Lung (tissue), 12 donors: ENCODE results near the gene CTSE. TPM values are rescaled to one million over a fixed set of nuclear protein-coding genes. Genes with fewer than 3 reads are reported as not detected.

Source experiments
- ATAC-seq: fragments of 200-7000 bp; cut with Tn5 transposase; one replicate; pipeline ENCODE4 v1.9.1; 2020; ENCODE audit warnings: moderate number of reproducible peaks; ENCODE audit not compliant: insufficient read depth, low FRiP score
- DNase-seq, 3 donors: peaks; one replicate each; pipeline ENCODE4 v3.0.0-alpha.2; 2013 to 2017
- H3K27ac ChIP-seq, 2 donors: one replicate each; pipeline ENCODE4 v1.5.1; 2013; ENCODE audit warnings: mild to moderate bottlenecking in 2 of 2, moderate library complexity in 2 of 2, control low read depth in 1 of 2, inconsistent platforms in 1 of 2, low read depth in 1 of 2, low read length in 1 of 2
- H3K27me3 ChIP-seq, 3 donors: one replicate each; pipeline ENCODE4 v1.5.1; 2013; ENCODE audit warnings: low read length in 2 of 3; ENCODE audit not compliant: control insufficient read depth in 3 of 3, insufficient read depth in 3 of 3
- H3K36me3 ChIP-seq, 4 donors: one replicate each; pipeline ENCODE4 v1.5.1; 2013; ENCODE audit warnings: low read length in 4 of 4, mild to moderate bottlenecking in 1 of 4, moderate library complexity in 1 of 4; ENCODE audit not compliant: control insufficient read depth in 4 of 4, insufficient read depth in 4 of 4
- H3K4me1 ChIP-seq, 5 donors: one replicate each; pipeline ENCODE4 v1.5.1; 2013; ENCODE audit warnings: low read length in 5 of 5, mild to moderate bottlenecking in 2 of 5, moderate library complexity in 1 of 5; ENCODE audit not compliant: control insufficient read depth in 5 of 5, insufficient read depth in 5 of 5
- H3K4me3 ChIP-seq: one replicate; pipeline ENCODE4 v1.5.1; 2013; ENCODE audit warnings: mild to moderate bottlenecking, control low read depth, moderate library complexity
- H3K9ac ChIP-seq, 2 donors: one replicate each; pipeline ENCODE4 v1.5.1; 2013; ENCODE audit warnings: low read length in 2 of 2, control low read depth in 1 of 2; ENCODE audit not compliant: insufficient read depth in 1 of 2
- H3K9me3 ChIP-seq, 4 donors: one replicate each; pipeline ENCODE4 v1.5.1; 2013; ENCODE audit warnings: low read length in 3 of 4, mild to moderate bottlenecking in 1 of 4, moderate library complexity in 1 of 4; ENCODE audit not compliant: control insufficient read depth in 4 of 4, insufficient read depth in 3 of 4
- WGBS, 2 donors: extraction: QIAGEN DNeasy Blood & Tissue Kit; methylation state at CpG; one replicate each; pipeline ENCODE4 v1.1.7; 2013; 5-methylcytosine and 5-hydroxymethylcytosine counted together
- polyA plus RNA-seq, 2 donors: library from polyadenylated mRNA; stranded (reverse); fragments of 200-250 nt; gene quantifications; one replicate each; pipeline ENCODE4 v1.2.1, GENCODE V29; 2013
- total RNA-seq, 2 donors: library from RNA; depleted of rRNA in 1 of 2; stranded (reverse); fragments of >200 nt in 1 of 2; gene quantifications; one replicate each; pipeline ENCODE4 v1.2.1, GENCODE V29; 2014 to 2021
- TF ChIP-seq, protein P1 (sequence below): IDR thresholded peaks from 2 replicates; pipeline ENCODE4 v1.5.1; 2012; ENCODE audit warnings: mild to moderate bottlenecking; ENCODE audit errors: control extremely low read depth, extremely low read depth
- donor health status: control.
- donor health status: control.
- donor health status: Bipolar disorder and iron deficiency.
- donor health status: healthy.
- donor health status: DM: yes; HTN: yes; CAD: no.

Gene CTSE
- total and polyA plus RNA-seq, 4 donors, result 14.6 to 189 (median 95.7) TPM

DNA sequence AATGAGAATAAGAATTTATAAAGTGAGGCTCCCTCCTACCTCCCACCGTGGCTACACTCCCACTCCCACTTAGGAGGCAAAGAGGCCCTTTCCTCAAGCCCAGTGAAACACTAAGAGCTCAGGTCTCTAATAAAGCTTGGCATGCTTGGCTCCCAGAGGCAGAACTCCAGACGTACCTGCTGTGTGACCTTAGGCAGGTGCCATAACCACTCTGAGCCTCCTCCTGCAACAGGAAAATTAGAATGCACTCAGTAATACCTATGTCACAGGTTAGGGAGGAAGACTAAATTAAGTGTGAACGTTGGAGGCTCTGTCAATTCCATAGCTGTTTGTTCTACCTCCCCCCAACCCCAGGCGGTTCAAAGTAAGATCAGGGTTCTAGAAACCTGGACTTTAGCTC, 63.9 kb downstream of the CTSE start:
- no peaks in the 10 kb centered on the region for H3K27me3 ChIP-seq

More for the DNA sequence above, 63.9 kb downstream of the CTSE start:
- H3K4me3 ChIP-seq, result no peak overlapping the region
- H3K27ac ChIP-seq, result no peak overlapping the region
- no peaks in the 10 kb centered on the region for H3K36me3 ChIP-seq
- H3K9ac ChIP-seq, result no peak overlapping the region
- DNase-seq, result no peak
- no peaks in the 10 kb centered on the region for H3K9me3 ChIP-seq
- 81 to 89% methylated on average over 4 of the region's 4 CpGs for WGBS, 2 donors
- H3K4me1 ChIP-seq, result peaks cover 0 to 19% (median 16%) of the 10 kb centered on the region in 5 donors
- no peak for ATAC-seq
- TF ChIP-seq, protein P1, sequence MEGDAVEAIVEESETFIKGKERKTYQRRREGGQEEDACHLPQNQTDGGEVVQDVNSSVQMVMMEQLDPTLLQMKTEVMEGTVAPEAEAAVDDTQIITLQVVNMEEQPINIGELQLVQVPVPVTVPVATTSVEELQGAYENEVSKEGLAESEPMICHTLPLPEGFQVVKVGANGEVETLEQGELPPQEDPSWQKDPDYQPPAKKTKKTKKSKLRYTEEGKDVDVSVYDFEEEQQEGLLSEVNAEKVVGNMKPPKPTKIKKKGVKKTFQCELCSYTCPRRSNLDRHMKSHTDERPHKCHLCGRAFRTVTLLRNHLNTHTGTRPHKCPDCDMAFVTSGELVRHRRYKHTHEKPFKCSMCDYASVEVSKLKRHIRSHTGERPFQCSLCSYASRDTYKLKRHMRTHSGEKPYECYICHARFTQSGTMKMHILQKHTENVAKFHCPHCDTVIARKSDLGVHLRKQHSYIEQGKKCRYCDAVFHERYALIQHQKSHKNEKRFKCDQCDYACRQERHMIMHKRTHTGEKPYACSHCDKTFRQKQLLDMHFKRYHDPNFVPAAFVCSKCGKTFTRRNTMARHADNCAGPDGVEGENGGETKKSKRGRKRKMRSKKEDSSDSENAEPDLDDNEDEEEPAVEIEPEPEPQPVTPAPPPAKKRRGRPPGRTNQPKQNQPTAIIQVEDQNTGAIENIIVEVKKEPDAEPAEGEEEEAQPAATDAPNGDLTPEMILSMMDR, result no peak

Other genes starting within 250 kb of the CTSE start
- 10 to 100 TPM; 11.4 to 19.5 TPM for gene RAB29, start 248.4 kb downstream of the CTSE start, total RNA-seq
- 10 to 100 TPM in 1 of 2 donors, 1 to 10 TPM in 1; 8.7 to 20.0 TPM for gene RAB29, start 248.4 kb downstream of the CTSE start, polyA plus RNA-seq
- 10 to 100 TPM; 25.5 to 26.9 TPM for gene SLC41A1, start 210.7 kb downstream of the CTSE start, total RNA-seq
- gene SLC41A1, start 210.7 kb downstream of the CTSE start, polyA plus RNA-seq, result 10 to 100 TPM; 11.8 to 19.3 TPM
- gene PM20D1, start 173.8 kb downstream of the CTSE start, total RNA-seq, result under 1 TPM; 0.28 to 0.48 TPM
- under 1 TPM in 1 of 2 donors, not detected in 1; 0.06 TPM for gene PM20D1, start 173.8 kb downstream of the CTSE start, polyA plus RNA-seq
- 10 to 100 TPM in 1 of 2 donors, under 1 TPM in 1; 0.14 to 30.3 TPM for gene SLC26A9, start 80.4 kb downstream of the CTSE start, total RNA-seq
- 10 to 100 TPM; 14.2 to 17.3 TPM for gene SLC26A9, start 80.4 kb downstream of the CTSE start, polyA plus RNA-seq
- 10 to 100 TPM in 1 of 2 donors, 1 to 10 TPM in 1; 3.6 to 16.2 TPM for gene RAB7B, start 20.5 kb downstream of the CTSE start, total RNA-seq
- 1 to 10 TPM; 3.4 to 5.3 TPM for gene RAB7B, start 20.5 kb downstream of the CTSE start, polyA plus RNA-seq
- 1 to 10 TPM in 1 of 2 donors, under 1 TPM in 1; 0.57 to 7.4 TPM for gene RHEX, start 29.3 kb upstream of the CTSE start, total RNA-seq
- gene RHEX, start 29.3 kb upstream of the CTSE start, polyA plus RNA-seq, result 1 to 10 TPM in 1 of 2 donors, under 1 TPM in 1; 0.63 to 1.9 TPM
- gene AVPR1B, start 93.5 kb upstream of the CTSE start, total RNA-seq, result not detected
- not detected for gene AVPR1B, start 93.5 kb upstream of the CTSE start, polyA plus RNA-seq
- gene FAM72A, start 178.9 kb upstream of the CTSE start, total RNA-seq, result 1 to 10 TPM; 3.1 to 5.6 TPM
- gene FAM72A, start 178.9 kb upstream of the CTSE start, polyA plus RNA-seq, result 1 to 10 TPM; 2.3 to 4.1 TPM
- gene SRGAP2, start 179.6 kb upstream of the CTSE start, total RNA-seq, result 10 to 100 TPM; 73.5 to 99.2 TPM
- gene SRGAP2, start 179.6 kb upstream of the CTSE start, polyA plus RNA-seq, result 10 to 100 TPM; 14.9 to 36.4 TPM